Brain microvascular endothelial cell (primary cell): Measurements from ENCODE around the gene REM1.
"Not testable (repeated sequence)": the region's sequence is repeated elsewhere in the genome, so short reads cannot be mapped to it uniquely, and the experiment has no call there.

Experiments
- DNase-seq: peaks from one replicate; pipeline ENCODE4 v3.0.0-alpha.2; 2020
- H3K27ac ChIP-seq: fragments of 250-450 bp; sonication (Bioruptor Pico); 2 replicates; pipeline ENCODE4 v1.5.1; 2020; ENCODE audit warnings: mild to moderate bottlenecking, moderate library complexity
- H3K27me3 ChIP-seq: fragments of 250-450 bp; sonication (Bioruptor Pico); replicated peaks from 2 replicates; pipeline ENCODE4 v1.5.1; 2020; ENCODE audit warnings: mild to moderate bottlenecking
- H3K36me3 ChIP-seq: fragments of 250-450 bp; sonication (Bioruptor Pico); replicated peaks from 2 replicates; pipeline ENCODE4 v1.5.1; 2020; ENCODE audit warnings: mild to moderate bottlenecking
- H3K4me3 ChIP-seq: 2 replicates; pipeline ENCODE4 v1.5.1; 2011; ENCODE audit warnings: low read depth, mild to moderate bottlenecking, control low read depth, low read length, moderate library complexity
- in situ Hi-C: cut with HindIII; loops from 2 replicates; pipeline ENCODE4 v1.10.0; 2017; ENCODE audit warnings: low sequenced_read_pairs, low pct_ligation_motif_present
- TF ChIP-seq, protein P1 (sequence below): IDR thresholded peaks from 2 replicates; pipeline ENCODE4 v1.5.1; 2011; ENCODE audit warnings: low read depth, mild to moderate bottlenecking, moderate library complexity, low read length, control low read depth, inconsistent platforms; ENCODE audit errors: missing control alignments

REM1 gene

DNA sequence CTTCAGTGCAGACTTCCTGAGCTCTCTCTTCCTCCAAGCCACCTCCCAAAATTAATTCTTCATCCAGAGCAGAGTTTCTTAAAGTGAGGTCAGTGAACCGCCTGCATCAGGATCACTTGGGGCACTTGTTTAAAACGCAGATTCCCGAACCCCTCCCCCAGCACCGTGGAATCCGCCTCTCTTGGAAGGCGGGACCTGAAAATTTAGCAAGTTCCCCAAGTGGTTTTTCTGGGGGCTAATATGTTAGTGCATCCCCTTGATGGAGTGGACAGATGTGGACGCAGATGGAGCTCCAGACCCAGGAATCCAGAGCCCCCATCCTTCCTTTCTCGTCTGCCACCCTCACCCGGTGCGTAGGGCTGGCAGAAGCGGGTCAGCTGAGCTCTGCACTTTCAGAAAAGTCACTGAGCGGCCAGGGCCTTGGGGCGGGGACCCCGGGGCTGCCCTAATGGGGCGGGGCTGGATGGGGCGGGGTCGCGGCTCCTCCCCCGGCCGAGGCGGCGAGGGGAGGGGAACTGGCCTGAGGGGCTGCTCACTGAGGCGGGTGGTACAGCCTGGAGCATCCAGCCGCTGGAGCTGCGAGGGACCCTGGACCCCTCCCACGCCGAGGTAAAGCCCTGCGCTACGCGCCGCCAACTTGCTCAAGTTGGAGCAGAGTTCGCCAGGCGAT is at the start of gene REM1, which contains the start of gene DEFB124:
Gene REM1, plus strand, starts transcription at position 531 of the 670 bp plus-strand sequence. CDS start 1,158 bp downstream, outside the sequence.
Gene DEFB124, minus strand, starts transcription at position 370 of the 670 bp plus-strand sequence. CDS start 2,114 bp downstream, outside the sequence.
- no peak within 1 kb of the TSS for H3K27ac ChIP-seq
- peak within 1 kb of the TSS; percentile 5 for H3K4me3 ChIP-seq
- DNase-seq: no peak
- TF ChIP-seq, protein P1, sequence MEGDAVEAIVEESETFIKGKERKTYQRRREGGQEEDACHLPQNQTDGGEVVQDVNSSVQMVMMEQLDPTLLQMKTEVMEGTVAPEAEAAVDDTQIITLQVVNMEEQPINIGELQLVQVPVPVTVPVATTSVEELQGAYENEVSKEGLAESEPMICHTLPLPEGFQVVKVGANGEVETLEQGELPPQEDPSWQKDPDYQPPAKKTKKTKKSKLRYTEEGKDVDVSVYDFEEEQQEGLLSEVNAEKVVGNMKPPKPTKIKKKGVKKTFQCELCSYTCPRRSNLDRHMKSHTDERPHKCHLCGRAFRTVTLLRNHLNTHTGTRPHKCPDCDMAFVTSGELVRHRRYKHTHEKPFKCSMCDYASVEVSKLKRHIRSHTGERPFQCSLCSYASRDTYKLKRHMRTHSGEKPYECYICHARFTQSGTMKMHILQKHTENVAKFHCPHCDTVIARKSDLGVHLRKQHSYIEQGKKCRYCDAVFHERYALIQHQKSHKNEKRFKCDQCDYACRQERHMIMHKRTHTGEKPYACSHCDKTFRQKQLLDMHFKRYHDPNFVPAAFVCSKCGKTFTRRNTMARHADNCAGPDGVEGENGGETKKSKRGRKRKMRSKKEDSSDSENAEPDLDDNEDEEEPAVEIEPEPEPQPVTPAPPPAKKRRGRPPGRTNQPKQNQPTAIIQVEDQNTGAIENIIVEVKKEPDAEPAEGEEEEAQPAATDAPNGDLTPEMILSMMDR: no peak
- peaks cover 10% of the 10 kb centered on the region for H3K27me3 ChIP-seq
- H3K36me3 ChIP-seq: no peaks in the 10 kb centered on the region
- in situ Hi-C loops: no loop called here

DNA sequence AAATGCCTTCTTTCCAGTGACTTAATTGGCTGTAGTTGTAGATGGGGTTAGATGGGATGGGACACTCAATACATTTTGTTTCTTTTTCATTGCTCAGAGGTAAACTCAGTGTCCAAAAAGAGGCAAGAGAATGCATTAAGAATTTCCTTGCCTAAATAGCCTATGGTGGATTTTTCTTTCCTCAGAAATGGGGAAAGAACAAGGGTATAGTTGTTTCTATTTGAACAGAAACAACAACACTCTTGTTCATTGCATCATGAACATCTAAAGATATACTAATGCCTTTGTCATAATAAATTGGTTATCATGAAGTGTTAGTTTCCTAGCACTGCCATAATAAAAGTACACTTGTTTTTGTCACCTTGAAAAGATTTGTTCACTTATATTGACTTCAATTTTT is 49.3 kb upstream of the REM1 start:
- H3K27ac ChIP-seq: no peak overlapping the region
- DNase-seq: no peak
- H3K36me3 ChIP-seq: no peaks in the 10 kb centered on the region
- no peak overlapping the region for H3K4me3 ChIP-seq
- in situ Hi-C loops: no loop called here
- TF ChIP-seq, protein P1: no peak
- H3K27me3 ChIP-seq: no peaks in the 10 kb centered on the region

GRCh38 chr20:31426891-31427551 is 48.1 kb upstream of the REM1 start:
- H3K4me3 ChIP-seq, in situ Hi-C loops, DNase-seq, H3K36me3 ChIP-seq, H3K27ac ChIP-seq, H3K27me3 ChIP-seq: not testable (repeated sequence)

- in situ Hi-C loops, H3K4me3 ChIP-seq, H3K27ac ChIP-seq, H3K36me3 ChIP-seq, H3K27me3 ChIP-seq, DNase-seq: not testable (repeated sequence)
These were observed 47.5 kb upstream of the REM1 start for GRCh38 chr20:31427576-31427975.

DNA sequence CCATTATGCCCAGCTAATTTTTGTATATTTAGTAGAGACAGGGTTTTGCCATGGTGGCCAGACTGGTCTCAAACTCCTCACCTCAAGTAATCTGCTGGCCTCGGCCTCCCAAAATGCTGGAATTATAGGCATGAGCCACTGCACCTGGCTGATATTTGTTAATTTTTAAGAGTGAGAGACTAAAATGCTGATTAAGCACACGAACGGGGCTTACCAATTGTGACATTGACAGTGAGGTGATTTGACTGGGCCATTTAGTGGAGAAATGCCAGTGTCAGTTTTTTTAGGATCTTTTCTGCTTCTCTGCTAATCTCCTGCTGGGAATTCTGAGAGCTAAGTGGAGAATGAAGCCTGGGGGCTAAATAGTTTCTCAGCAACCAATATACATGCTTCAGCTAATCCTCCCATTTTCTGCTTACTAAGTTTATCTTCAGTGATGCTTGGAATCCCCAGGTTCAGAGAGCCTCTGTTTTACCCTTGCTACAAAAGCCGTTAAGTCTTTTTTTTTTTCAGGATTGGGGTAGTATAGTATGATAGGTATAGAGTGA is 44.4 kb upstream of the REM1 start:
- Histone ChIP-seq H3K27me3 (no peaks in the 10 kb centered on the region), H3K27ac (no peak overlapping the region), H3K4me3 (no peak overlapping the region), H3K36me3 (no peaks in the 10 kb centered on the region)
- in situ Hi-C loops: no loop called here
- TF ChIP-seq, protein P1: no peak
- no peak for DNase-seq

GRCh38 chr20:31440012-31440659 is 35.0 kb upstream of the REM1 start, which contains the start of gene DEFB123:
TSS of gene DEFB123 (plus strand) at chr20:31440632. CDS start at chr20:31440699, 67 bp downstream.
- TF ChIP-seq, protein P1: peak; percentile 22
- Histone ChIP-seq H3K4me3 (no peak within 1 kb of the TSS), H3K36me3 (no peaks in the 10 kb centered on the region), H3K27ac (no peak within 1 kb of the TSS), H3K27me3 (no peaks in the 10 kb centered on the region)
- DNase-seq: no peak
- in situ Hi-C loops: no loop called here
